Hindlimb muscle (tissue), 1 donor: ENCODE measurements around the gene LMBR1. TPM values are rescaled to one million over a fixed set of nuclear protein-coding genes. Genes with fewer than 3 reads are reported as not detected.
"Not testable (repeated sequence)": the region's sequence is repeated elsewhere in the genome, so short reads cannot be mapped to it uniquely, and the experiment has no call there.

ENCODE experiments used
- DNase-seq: peaks from one replicate; pipeline ENCODE4 v3.0.0-alpha.2; 2013
- polyA plus RNA-seq: library from polyadenylated mRNA; unstranded; fragments of 120-200 nt; gene quantifications from one replicate; pipeline ENCODE4 v1.2.1, GENCODE V29; 2013; ENCODE audit not compliant: insufficient read length

LMBR1 gene
- 26.3 TPM for polyA plus RNA-seq

- peak; percentile 95 for DNase-seq
Observed at GRCh38 chr7:156892821-156893706, at the start of gene LMBR1. Gene LMBR1 (minus strand): TSS chr7:156893183. CDS start chr7:156892993, 190 bp downstream.

- no peak for DNase-seq
Observed at GRCh38 chr7:156942708-156943090, 49.7 kb upstream of the LMBR1 start.

- DNase-seq, result no peak
Observed at GRCh38 chr7:156941393-156942182, 48.6 kb upstream of the LMBR1 start.

- no peak for DNase-seq
Observed at GRCh38 chr7:156940421-156941122, 47.6 kb upstream of the LMBR1 start.

- not testable (repeated sequence) for DNase-seq
Observed at GRCh38 chr7:156936766-156937165, 43.8 kb upstream of the LMBR1 start.

- DNase-seq, result no peak
Observed at GRCh38 chr7:156935250-156935649, 42.3 kb upstream of the LMBR1 start.

GRCh38 chr7:156932006-156932405 is 39.0 kb upstream of the LMBR1 start:
- DNase-seq, result no peak

- DNase-seq, result no peak
Observed at GRCh38 chr7:156929789-156930539, 37.0 kb upstream of the LMBR1 start.

GRCh38 chr7:156928406-156928747 is 35.4 kb upstream of the LMBR1 start:
- no peak for DNase-seq

GRCh38 chr7:156927571-156928405 is 34.8 kb upstream of the LMBR1 start:
- DNase-seq, result no peak

- DNase-seq, result not testable (repeated sequence)
Observed at GRCh38 chr7:156925821-156926220, 32.8 kb upstream of the LMBR1 start.

GRCh38 chr7:156922304-156922703 is 29.3 kb upstream of the LMBR1 start:
- not testable (repeated sequence) for DNase-seq

GRCh38 chr7:156920487-156921373 is 27.7 kb upstream of the LMBR1 start:
- not testable (repeated sequence) for DNase-seq

- DNase-seq, result no peak
Observed at GRCh38 chr7:156920076-156920475, 27.1 kb upstream of the LMBR1 start.

- DNase-seq, result no peak
Observed at GRCh38 chr7:156919132-156919713, 26.2 kb upstream of the LMBR1 start.

GRCh38 chr7:156918635-156919034 is 25.7 kb upstream of the LMBR1 start:
- no peak for DNase-seq

- not testable (repeated sequence) for DNase-seq
Observed at GRCh38 chr7:156909574-156910252, 16.7 kb upstream of the LMBR1 start.

GRCh38 chr7:156907656-156908055 is 14.7 kb upstream of the LMBR1 start:
- peak; percentile 27 for DNase-seq

- peak; percentile 24 for DNase-seq
Observed at GRCh38 chr7:156906200-156906649, 13.2 kb upstream of the LMBR1 start.
